Esophagus squamous epithelium (tissue), 4 donors: ENCODE results near the gene ST3GAL3.

ENCODE experiments used
- POLR2A ChIP-seq, 4 donors: fragments of 450-650 bp; IDR thresholded peaks; one replicate each; pipeline ENCODE4 v1.6.1; 2017; ENCODE audit warnings: antibody characterized with exemption in 4 of 4, mild to moderate bottlenecking in 4 of 4, moderate library complexity in 3 of 4
- TF ChIP-seq, protein P1 (sequence below), 6 experiments: fragments of 450-650 bp in 4 of 6; fragments of 200-600 bp in 2 of 6; sonication (generic) in 2 of 6; IDR thresholded peaks; one replicate each; pipeline ENCODE4 v1.5.1; 2016 to 2019; ENCODE audit warnings: antibody characterized with exemption in 6 of 6, mild to moderate bottlenecking in 4 of 6, moderate library complexity in 4 of 6

DNA sequence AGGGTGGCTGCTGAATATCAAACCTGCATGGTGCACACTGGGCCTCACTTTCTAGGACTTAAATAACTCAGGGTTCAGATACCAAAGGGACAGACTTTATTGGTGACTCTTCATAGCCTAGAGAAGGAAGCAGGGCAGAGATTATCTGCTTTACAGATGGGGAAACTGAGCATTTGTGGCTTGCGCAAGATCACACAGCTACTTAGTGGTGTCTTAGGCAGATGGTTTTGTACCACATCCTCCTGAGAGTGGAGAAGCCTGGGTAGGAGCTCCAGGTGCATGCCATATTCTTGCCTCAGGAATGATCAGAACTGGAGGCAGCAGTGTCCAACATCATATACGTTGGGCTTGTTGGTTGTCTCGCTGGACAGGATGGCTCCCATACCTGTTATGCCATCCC, 255.7 kb downstream of the ST3GAL3 start:
- TF ChIP-seq, protein P1, sequence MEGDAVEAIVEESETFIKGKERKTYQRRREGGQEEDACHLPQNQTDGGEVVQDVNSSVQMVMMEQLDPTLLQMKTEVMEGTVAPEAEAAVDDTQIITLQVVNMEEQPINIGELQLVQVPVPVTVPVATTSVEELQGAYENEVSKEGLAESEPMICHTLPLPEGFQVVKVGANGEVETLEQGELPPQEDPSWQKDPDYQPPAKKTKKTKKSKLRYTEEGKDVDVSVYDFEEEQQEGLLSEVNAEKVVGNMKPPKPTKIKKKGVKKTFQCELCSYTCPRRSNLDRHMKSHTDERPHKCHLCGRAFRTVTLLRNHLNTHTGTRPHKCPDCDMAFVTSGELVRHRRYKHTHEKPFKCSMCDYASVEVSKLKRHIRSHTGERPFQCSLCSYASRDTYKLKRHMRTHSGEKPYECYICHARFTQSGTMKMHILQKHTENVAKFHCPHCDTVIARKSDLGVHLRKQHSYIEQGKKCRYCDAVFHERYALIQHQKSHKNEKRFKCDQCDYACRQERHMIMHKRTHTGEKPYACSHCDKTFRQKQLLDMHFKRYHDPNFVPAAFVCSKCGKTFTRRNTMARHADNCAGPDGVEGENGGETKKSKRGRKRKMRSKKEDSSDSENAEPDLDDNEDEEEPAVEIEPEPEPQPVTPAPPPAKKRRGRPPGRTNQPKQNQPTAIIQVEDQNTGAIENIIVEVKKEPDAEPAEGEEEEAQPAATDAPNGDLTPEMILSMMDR (IDR thresholded peaks at IDR 0.05), result no peak
- no peak for TF ChIP-seq POLR2A (IDR thresholded peaks at IDR 0.05)
